K562 (cell line): ENCODE measurements around the gene LONP1. TPM values are rescaled to one million over a fixed set of nuclear protein-coding genes. Genes with fewer than 3 reads are reported as not detected.

Experiments
- ATAC-seq: fragments of 200-7000 bp; cut with Tn5 transposase; 3 replicates; pipeline ENCODE4 v1.9.1; 2020; ENCODE audit warnings: moderate library complexity
- BruUV-seq: library from RNA; stranded (reverse); fragments of 400-500 nt; replicated peaks from 2 replicates; lab custom pipeline; 2021; lab: Mats Ljungman, UMichigan
- CTCF ChIA-PET: fragments of 300-600 bp; formaldehyde crosslinking; extraction: SDS; loops from one replicate; lab custom pipeline; 2021; ENCODE audit warnings: low intra/inter-chr PET ratio; lab: Yijun Ruan, JAX
- POLR2A ChIA-PET: fragments of 300-600, 350-650 bp; sonication (Branson Sonifier 250); formaldehyde crosslinking; extraction: SDS; loops from one replicate; lab custom pipeline; 2021; ENCODE audit warnings: antibody characterized with exemption, inconsistent platforms; lab: Yijun Ruan, JAX
- DNase-seq, 4 experiments: peaks; one replicate each; pipeline versions ENCODE4 v3.0.0 to v3.0.0-alpha.2; 2011 to 2018; ENCODE audit warnings: low spot score in 3 of 4, mixed read lengths in 3 of 4; ENCODE audit errors: extremely low read depth in 1 of 4
- FAIRE-seq: peaks from 2 replicates; lab custom pipeline; 2011; peaks lifted over from hg19 to GRCh38; lab: Jason Lieb, UNC
- H2AFZ ChIP-seq: 2 replicates; pipeline ENCODE4 v1.6.0; 2011; ENCODE audit warnings: low read depth, low read length, control low read depth, inconsistent platforms
- H3K27ac ChIP-seq: fragments of 200-600 bp; 3 replicates; pipeline ENCODE4 v1.8.0; 2011; ENCODE audit warnings: low read depth, mild to moderate bottlenecking, control low read depth, inconsistent platforms, low read length, moderate library complexity, mixed read lengths; ENCODE audit errors: extremely low read depth
- H3K27me3 ChIP-seq, 2 experiments: fragments of 300-600 bp in 1 of 2; 2 replicates in 1 of 2; 3 replicates in 1 of 2; pipeline versions ENCODE4 v1.6.0 to v1.8.0; 2011; ENCODE audit warnings: inconsistent platforms in 2 of 2, low read length in 2 of 2, mild to moderate bottlenecking in 1 of 2, mixed read lengths in 1 of 2, moderate library complexity in 1 of 2; ENCODE audit not compliant: control insufficient read depth in 2 of 2, insufficient read depth in 2 of 2
- H3K36me3 ChIP-seq: fragments of 300-600 bp; 3 replicates; pipeline ENCODE4 v1.8.0; 2011; ENCODE audit warnings: mild to moderate bottlenecking, low read length, inconsistent platforms; ENCODE audit not compliant: control insufficient read depth, insufficient read depth
- H3K4me1 ChIP-seq, 2 experiments: fragments of 200-600 bp in 1 of 2; replicated peaks in 1 of 2; 2 replicates in 1 of 2; 3 replicates in 1 of 2; pipeline versions ENCODE4 v1.5.1 to v1.8.0; 2011; ENCODE audit warnings: inconsistent platforms in 2 of 2, low read length in 2 of 2, mild to moderate bottlenecking in 1 of 2, mixed read lengths in 1 of 2, moderate library complexity in 1 of 2; ENCODE audit not compliant: control insufficient read depth in 2 of 2, insufficient read depth in 2 of 2
- H3K4me2 ChIP-seq: 2 replicates; pipeline ENCODE4 v1.6.1; 2011; ENCODE audit warnings: low read length, control low read depth, inconsistent platforms, mixed read lengths; ENCODE audit not compliant: insufficient read depth
- H3K4me3 ChIP-seq: fragments of 200-600 bp; sonication (generic), shearing (Covaris generic); 2 replicates; pipeline ENCODE4 v1.5.1; 2016; ENCODE audit warnings: control low read depth, inconsistent platforms
- H3K79me2 ChIP-seq: fragments of 200-600 bp; 3 replicates; pipeline ENCODE4 v1.8.0; 2011; ENCODE audit warnings: low read length, inconsistent platforms; ENCODE audit not compliant: control insufficient read depth, insufficient read depth
- H3K9ac ChIP-seq, 2 experiments: 2 replicates each; pipeline versions ENCODE4 v1.6.0 to v1.6.1; 2011; ENCODE audit warnings: low read depth in 2 of 2, low read length in 2 of 2, control low read depth in 1 of 2, inconsistent platforms in 1 of 2, mild to moderate bottlenecking in 1 of 2, mixed read lengths in 1 of 2; ENCODE audit not compliant: insufficient read depth in 1 of 2
- H3K9me1 ChIP-seq: one replicate; pipeline ENCODE4 v1.6.0; 2011; ENCODE audit warnings: inconsistent platforms, mild to moderate bottlenecking, low read length, moderate library complexity; ENCODE audit not compliant: control insufficient read depth, insufficient read depth
- H3K9me3 ChIP-seq: replicated peaks from 2 replicates; pipeline ENCODE4 v1.5.1; 2011; ENCODE audit warnings: low read depth, low read length, inconsistent platforms; ENCODE audit not compliant: control insufficient read depth, insufficient read depth
- H4K20me1 ChIP-seq: replicated peaks from 2 replicates; pipeline ENCODE4 v1.6.1; 2011; ENCODE audit warnings: low read length, inconsistent platforms, mixed read lengths; ENCODE audit not compliant: control insufficient read depth, insufficient read depth
- ARID1B ChIP-seq: fragments of 450-650 bp; IDR thresholded peaks from 2 replicates; pipeline ENCODE4 v1.6.1; 2016; ENCODE audit warnings: antibody characterized with exemption, mild to moderate bottlenecking, inconsistent platforms
- ELK3 ChIP-seq: fragments of 450-650 bp; formaldehyde crosslinking; IDR thresholded peaks from 2 replicates; pipeline ENCODE4 v1.4.0; 2020; ENCODE audit warnings: mild to moderate bottlenecking
- LARP7 ChIP-seq: fragments of 450-650 bp; IDR thresholded peaks from 2 replicates; pipeline ENCODE4 v1.6.1; 2016
- NCOA6 ChIP-seq: fragments of 450-650 bp; IDR thresholded peaks from 2 replicates; pipeline ENCODE4 v1.6.1; 2017; ENCODE audit warnings: mild to moderate bottlenecking
- OTX1 ChIP-seq: fragments of 450-650 bp; formaldehyde crosslinking; IDR thresholded peaks from 2 replicates; pipeline ENCODE4 v1.4.0; 2022; ENCODE audit warnings: mild to moderate bottlenecking
- POLR3G ChIP-seq: IDR thresholded peaks from 2 replicates; pipeline ENCODE4 v1.6.1; 2011; ENCODE audit not compliant: insufficient read length, insufficient replicate concordance; ENCODE audit errors: extremely low read depth
- SIRT6 ChIP-seq: IDR thresholded peaks from one replicate; pipeline ENCODE4 v1.6.1; 2012; ENCODE audit warnings: low read depth, mild to moderate bottlenecking, control low read depth, inconsistent platforms, low read length, moderate library complexity
- TFAP4 ChIP-seq: sonication (generic); formaldehyde crosslinking; IDR thresholded peaks from 2 replicates; pipeline ENCODE4 v1.8.0; 2022; ENCODE audit warnings: missing genetic modification reagents, mild to moderate bottlenecking, moderate library complexity, borderline replicate concordance
- U2AF1 ChIP-seq: fragments of 200-400 bp; formaldehyde crosslinking; optimal IDR thresholded peaks from 2 replicates; pipeline ENCODE3; 2017; ENCODE audit warnings: mild to moderate bottlenecking, low read depth, low read length, moderate library complexity
- ZBTB1 ChIP-seq: sonication (generic); formaldehyde crosslinking; IDR thresholded peaks from 2 replicates; pipeline ENCODE4 v1.8.1; 2023; ENCODE audit warnings: missing genetic modification reagents, low read depth, mild to moderate bottlenecking, borderline replicate concordance
- ZBTB2 ChIP-seq: fragments of 450-650 bp; IDR thresholded peaks from 2 replicates; pipeline ENCODE4 v1.6.1; 2016; ENCODE audit warnings: antibody characterized with exemption
- ZBTB26 ChIP-seq: fragments of 450-650 bp; formaldehyde crosslinking; IDR thresholded peaks from 2 replicates; pipeline ENCODE4 v1.4.0; 2022; ENCODE audit warnings: missing genetic modification characterization
- ZNF274 ChIP-seq: IDR thresholded peaks from 2 replicates; pipeline ENCODE4 v1.6.1; 2011; ENCODE audit warnings: low read depth, mild to moderate bottlenecking, low read length, moderate library complexity, borderline replicate concordance
- ZNF740 ChIP-seq, 3 experiments: fragments of 200-800 bp in 1 of 3; sonication (Bioruptor generic) in 1 of 3; sonication (generic) in 1 of 3; formaldehyde crosslinking in 1 of 3; IDR thresholded peaks; 2 replicates each; pipeline versions ENCODE4 v1.6.1 to v1.8.0; 2016 to 2022; ENCODE audit warnings: mild to moderate bottlenecking in 2 of 3, missing compliant biosample characterization in 2 of 3, missing genetic modification characterization in 2 of 3, missing genetic modification reagents in 1 of 3
- in situ Hi-C: fragments of 300-500 bp; cut with MboI; formaldehyde crosslinking; loops from 4 replicates; pipeline ENCODE4 v1.15.0; 2018; ENCODE audit warnings: inconsistent platforms, mixed read lengths
- intact Hi-C: fragments of 100-400 bp; cut with micrococcal nuclease; formaldehyde crosslinking; loops from 2 replicates; pipeline ENCODE4 v1.14.2; 2022
- polyA plus RNA-seq, 8 experiments: library from polyadenylated mRNA; depleted of rRNA in 4 of 8; stranded (reverse) in 5 of 8; unstranded in 3 of 8; fragments of >200 nt; fragmentation: Nextera tagmentation in 2 of 8; fragmentation: Illumina TruSeq in 1 of 8; extraction: Ambion mirVana in 2 of 8; extraction: Trizol in 1 of 8; gene quantifications; 2 replicates each; pipeline versions ENCODE4 v1.2.1 to v1.2.3, GENCODE V29; 2011 to 2014; ENCODE audit warnings: inconsistent platforms in 1 of 8, missing spikeins in 1 of 8
- total RNA-seq, 7 experiments: library from RNA; depleted of rRNA in 6 of 7; stranded (reverse); fragments of >200 nt in 6 of 7; fragmentation: Illumina TruSeq in 2 of 7; extraction: Trizol in 2 of 7; gene quantifications; 2 replicates each; pipeline versions ENCODE4 v1.2.1 to v1.2.3, GENCODE V29; 2011 to 2021; ENCODE audit warnings: low replicate concordance in 1 of 7

Gene LONP1
- total and polyA plus RNA-seq, 9 of the 15 experiments (the other 6 are each of a cell fraction or from before 2014, with no cell fraction given), result 1.1 to 238 (median 84.5) TPM

- Histone ChIP-seq H3K9me1 (no peaks in the 10 kb centered on the region), H3K9me3 (peaks cover 3% of the 10 kb centered on the region; the same call in 1 of the 2 replicates), H3K4me3 (no peak overlapping the region), H4K20me1 (no peaks in the 10 kb centered on the region), H3K9ac (no peak overlapping the region), H3K4me2 (no peak overlapping the region), H3K79me2 (no peaks in the 10 kb centered on the region), H2AFZ (no peak overlapping the region), H3K27ac (no peak overlapping the region), H3K36me3 (no peaks in the 10 kb centered on the region), H3K4me1 (no peaks in the 10 kb centered on the region; a peak in 1 of 5 replicates), H3K27me3 (peaks cover 22 to 48% of the 10 kb centered on the region in 2 experiments; a peak in 3 of 5 replicates)
- ATAC-seq (no peak), DNase-seq (no peak), FAIRE-seq (no peak)
- BruUV-seq, result no TSS peak
- intact Hi-C loops (no loop called here), in situ Hi-C loops (no loop called here)
- POLR2A ChIA-PET, result interaction anchor here (0.8 kb wide), 1 partner anchor 16 kb away, joined by 3 read pairs; no protein-coding TSS in a partner anchor
- CTCF ChIA-PET, result no interaction called here
- TF ChIP-seq ZBTB1 (CRISPR knock-in tag) (no peak), POLR3G (no peak), ZNF740 (CRISPR knock-in tag; IDR thresholded peaks at IDR 0.05) (no peak), ZNF740 (tag; IDR thresholded peaks at IDR 0.05) (no peak), ELK3 (CRISPR knock-in tag) (no peak), OTX1 (CRISPR knock-in tag) (no peak), ARID1B (no peak), ZNF274 (no peak), ZBTB2 (no peak), TFAP4 (no peak), ZBTB26 (no peak), LARP7 (no peak), SIRT6 (no peak), U2AF1 (no peak), NCOA6 (no peak)
Measured at GRCh38 chr19:5743630-5744029, 23.7 kb upstream of the LONP1 start.
